AG10803 (cell line): ENCODE results near the gene PPFIBP1.
"Not testable (repeated sequence)": the region's sequence is repeated elsewhere in the genome, so short reads cannot be mapped to it uniquely, and the experiment has no call there.

Experiments
- DNase-seq: peaks from one replicate; pipeline ENCODE4 v3.0.0; 2010; ENCODE audit warnings: low read depth
- H3K4me3 ChIP-seq: 2 replicates; pipeline ENCODE4 v1.5.1; 2011; ENCODE audit warnings: mild to moderate bottlenecking, low read length, control low read depth
- CTCF ChIP-seq: conservative IDR thresholded peaks from 2 replicates; pipeline ENCODE4 v1.5.1; 2011; ENCODE audit warnings: mild to moderate bottlenecking, low read length, control low read depth, inconsistent platforms

The PPFIBP1 gene

GRCh38 chr12:27593266-27593665 is 69.3 kb downstream of the PPFIBP1 start:
- DNase-seq = no peak
- TF ChIP-seq CTCF = no peak
- no peak overlapping the region for H3K4me3 ChIP-seq

- peak overlapping the region; percentile 6; the same call in 1 of the 2 replicates for H3K4me3 ChIP-seq
- no peak for TF ChIP-seq CTCF
- peak; percentile 95 for DNase-seq
Measured at GRCh38 chr12:27595231-27595642, 71.2 kb downstream of the PPFIBP1 start.

- not testable (repeated sequence) for H3K4me3 ChIP-seq, DNase-seq
Measured at GRCh38 chr12:27598866-27599265, 74.9 kb downstream of the PPFIBP1 start.

- not testable (repeated sequence) for DNase-seq, H3K4me3 ChIP-seq
Measured at GRCh38 chr12:27601056-27601828, 77.2 kb downstream of the PPFIBP1 start.

- DNase-seq = peak; percentile 14
- no peak for TF ChIP-seq CTCF
- H3K4me3 ChIP-seq = no peak overlapping the region
Measured at GRCh38 chr12:27602516-27602915, 78.5 kb downstream of the PPFIBP1 start.

GRCh38 chr12:27604431-27604830 is 80.4 kb downstream of the PPFIBP1 start:
- no peak overlapping the region for H3K4me3 ChIP-seq
- no peak for TF ChIP-seq CTCF
- DNase-seq = no peak

GRCh38 chr12:27606986-27607385 is 83.0 kb downstream of the PPFIBP1 start:
- no peak for TF ChIP-seq CTCF
- no peak overlapping the region for H3K4me3 ChIP-seq
- DNase-seq = no peak

- DNase-seq = peak; percentile 12
- no peak for TF ChIP-seq CTCF
- H3K4me3 ChIP-seq = no peak overlapping the region
Measured at GRCh38 chr12:27607591-27607990, 83.6 kb downstream of the PPFIBP1 start.
